Measurements from ENCODE around the gene RPA3. TPM values are rescaled to one million over a fixed set of nuclear protein-coding genes. Genes with fewer than 3 reads are reported as not detected.
A peak's percentile ranks its signal among the peaks of the same experiment; 100 is the strongest.

Gene RPA3
- total RNA-seq, 1 donor from 2014 or later: 18.2 TPM

DNA sequence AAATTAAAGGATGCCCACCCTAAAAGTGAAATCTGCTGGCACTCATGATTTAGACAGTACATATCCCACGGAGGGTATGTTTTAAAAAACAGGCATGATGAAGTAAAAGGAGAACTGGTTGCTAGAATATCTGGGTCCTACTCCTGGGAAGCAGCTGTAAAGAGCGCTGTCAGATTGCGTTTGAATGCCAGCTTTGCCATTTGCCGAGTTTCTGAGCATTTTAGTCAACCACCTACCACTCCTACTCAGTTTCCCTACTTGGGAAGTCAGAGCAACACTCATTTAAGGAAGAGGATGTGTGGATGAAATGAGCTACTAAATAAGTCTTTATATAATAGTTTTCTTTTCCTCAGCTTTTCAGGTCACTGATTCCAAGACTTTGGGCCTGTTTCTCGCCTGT, 79.0 kb downstream of the RPA3 start:
- no peak for FAIRE-seq
- TF ChIP-seq, protein P1, sequence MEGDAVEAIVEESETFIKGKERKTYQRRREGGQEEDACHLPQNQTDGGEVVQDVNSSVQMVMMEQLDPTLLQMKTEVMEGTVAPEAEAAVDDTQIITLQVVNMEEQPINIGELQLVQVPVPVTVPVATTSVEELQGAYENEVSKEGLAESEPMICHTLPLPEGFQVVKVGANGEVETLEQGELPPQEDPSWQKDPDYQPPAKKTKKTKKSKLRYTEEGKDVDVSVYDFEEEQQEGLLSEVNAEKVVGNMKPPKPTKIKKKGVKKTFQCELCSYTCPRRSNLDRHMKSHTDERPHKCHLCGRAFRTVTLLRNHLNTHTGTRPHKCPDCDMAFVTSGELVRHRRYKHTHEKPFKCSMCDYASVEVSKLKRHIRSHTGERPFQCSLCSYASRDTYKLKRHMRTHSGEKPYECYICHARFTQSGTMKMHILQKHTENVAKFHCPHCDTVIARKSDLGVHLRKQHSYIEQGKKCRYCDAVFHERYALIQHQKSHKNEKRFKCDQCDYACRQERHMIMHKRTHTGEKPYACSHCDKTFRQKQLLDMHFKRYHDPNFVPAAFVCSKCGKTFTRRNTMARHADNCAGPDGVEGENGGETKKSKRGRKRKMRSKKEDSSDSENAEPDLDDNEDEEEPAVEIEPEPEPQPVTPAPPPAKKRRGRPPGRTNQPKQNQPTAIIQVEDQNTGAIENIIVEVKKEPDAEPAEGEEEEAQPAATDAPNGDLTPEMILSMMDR (IDR thresholded peaks at IDR 0.05; ENCODE audit: insufficient read depth, low read length, severe bottlenecking): no peak
- no peaks in the 10 kb centered on the region for H3K27me3 ChIP-seq (ENCODE audit: control insufficient read depth, insufficient read depth, low read length)
- no peak for DNase-seq (ENCODE audit: low read depth)
- H3K4me3 ChIP-seq (ENCODE audit: low read depth, low read length): peak overlapping the region; percentile 88
- no peaks in the 10 kb centered on the region for H3K36me3 ChIP-seq (ENCODE audit: control insufficient read depth, insufficient read depth, low read length)

DNA sequence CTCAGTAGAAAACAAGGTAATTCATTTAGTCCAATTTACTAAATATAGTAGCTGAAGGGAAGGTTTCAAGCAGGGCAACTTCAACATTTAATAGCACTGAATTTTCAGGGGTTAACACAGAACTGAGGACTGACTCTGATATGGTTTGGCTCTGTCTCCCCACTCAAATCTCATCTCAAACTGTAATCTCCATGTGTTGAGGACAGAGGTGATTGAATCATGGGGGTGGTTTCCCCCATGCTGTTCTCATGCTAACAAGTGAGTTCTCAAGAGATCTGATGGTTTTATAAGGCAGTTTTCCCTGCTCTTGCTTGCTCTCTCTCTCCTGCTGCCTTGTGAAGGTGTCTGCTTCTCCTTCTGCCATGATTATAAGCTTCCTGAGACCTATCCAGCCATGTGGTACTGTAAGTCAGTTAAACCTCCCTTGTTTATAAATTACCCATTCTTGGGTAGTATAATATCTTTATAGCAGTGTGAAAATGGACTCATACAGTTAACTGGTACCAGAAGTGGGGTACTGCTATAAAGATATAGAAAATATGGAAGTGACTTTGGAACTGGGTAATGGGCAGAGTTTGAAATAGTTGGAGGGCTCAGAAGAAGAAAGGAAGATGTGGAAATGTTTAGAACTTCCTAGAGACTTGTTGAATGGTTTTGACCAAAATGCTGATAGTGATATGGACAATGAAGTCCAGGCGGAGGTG, 87.6 kb downstream of the RPA3 start:
- no peak for FAIRE-seq
- DNase-seq (ENCODE audit: low read depth): no peak
- Histone ChIP-seq H3K4me3 (ENCODE audit: low read depth, low read length) (no peak overlapping the region), H3K36me3 (ENCODE audit: control insufficient read depth, insufficient read depth, low read length) (no peaks in the 10 kb centered on the region), H3K27me3 (ENCODE audit: control insufficient read depth, insufficient read depth, low read length) (no peaks in the 10 kb centered on the region)
- TF ChIP-seq, protein P1 (IDR thresholded peaks at IDR 0.05; ENCODE audit: insufficient read depth, low read length, severe bottlenecking): no peak

DNA sequence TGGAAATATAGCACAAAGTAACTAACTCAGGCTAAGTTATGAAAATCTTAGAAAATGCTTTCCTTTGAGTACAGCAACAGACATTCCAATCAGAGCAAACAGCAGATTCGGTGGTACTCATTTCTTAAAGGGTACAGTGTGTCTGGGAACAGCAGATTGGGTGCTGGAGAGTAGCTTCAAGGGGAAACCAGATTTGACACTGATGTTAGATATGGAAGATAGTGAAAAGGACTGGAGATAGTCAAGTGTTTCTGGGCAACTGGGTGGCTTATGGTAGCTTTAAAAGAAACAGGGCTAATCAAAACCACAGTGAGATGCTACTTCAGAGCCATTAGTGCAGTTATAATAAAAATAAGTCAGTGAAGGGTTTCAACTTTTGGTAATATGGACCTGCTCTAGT, 89.9 kb downstream of the RPA3 start:
- H3K36me3 ChIP-seq (ENCODE audit: control insufficient read depth, insufficient read depth, low read length): no peaks in the 10 kb centered on the region
- no peak overlapping the region for H3K4me3 ChIP-seq (ENCODE audit: low read depth, low read length)
- TF ChIP-seq, protein P1 (IDR thresholded peaks at IDR 0.05; ENCODE audit: insufficient read depth, low read length, severe bottlenecking): no peak
- FAIRE-seq: no peak
- DNase-seq (ENCODE audit: low read depth): no peak
- H3K27me3 ChIP-seq (ENCODE audit: control insufficient read depth, insufficient read depth, low read length): no peaks in the 10 kb centered on the region

DNA sequence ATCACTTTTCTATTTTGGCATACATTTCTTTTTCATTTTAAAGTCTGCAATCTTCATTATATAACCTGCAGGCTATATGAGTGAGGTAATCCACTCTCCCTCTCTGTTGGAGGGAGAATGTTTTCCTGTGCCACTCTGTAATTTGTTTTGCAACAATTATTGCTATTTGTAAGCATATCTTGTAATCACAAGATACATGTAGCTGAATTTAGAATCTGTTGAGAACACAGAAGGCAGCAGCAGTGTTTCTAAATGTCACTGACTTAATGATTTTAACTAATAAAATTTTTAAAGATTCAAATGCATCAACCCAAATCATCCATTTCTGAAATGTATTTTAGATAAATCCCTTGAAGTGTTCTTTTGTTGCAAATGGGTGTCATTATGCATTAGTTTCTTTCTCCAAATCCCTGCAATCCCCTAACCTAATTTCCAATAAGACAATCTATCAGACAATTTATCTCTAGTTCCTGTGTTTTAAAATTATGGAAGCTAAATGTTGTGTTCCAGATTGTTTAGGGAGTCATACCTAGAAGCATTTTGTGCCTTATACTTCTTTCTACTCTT, 97.7 kb downstream of the RPA3 start:
- Histone ChIP-seq H3K36me3 (ENCODE audit: control insufficient read depth, insufficient read depth, low read length) (no peaks in the 10 kb centered on the region), H3K4me3 (ENCODE audit: low read depth, low read length) (no peak overlapping the region), H3K27me3 (ENCODE audit: control insufficient read depth, insufficient read depth, low read length) (no peaks in the 10 kb centered on the region)
- TF ChIP-seq, protein P1 (IDR thresholded peaks at IDR 0.05; ENCODE audit: insufficient read depth, low read length, severe bottlenecking): no peak
- no peak for FAIRE-seq
- DNase-seq (ENCODE audit: low read depth): no peak

DNA sequence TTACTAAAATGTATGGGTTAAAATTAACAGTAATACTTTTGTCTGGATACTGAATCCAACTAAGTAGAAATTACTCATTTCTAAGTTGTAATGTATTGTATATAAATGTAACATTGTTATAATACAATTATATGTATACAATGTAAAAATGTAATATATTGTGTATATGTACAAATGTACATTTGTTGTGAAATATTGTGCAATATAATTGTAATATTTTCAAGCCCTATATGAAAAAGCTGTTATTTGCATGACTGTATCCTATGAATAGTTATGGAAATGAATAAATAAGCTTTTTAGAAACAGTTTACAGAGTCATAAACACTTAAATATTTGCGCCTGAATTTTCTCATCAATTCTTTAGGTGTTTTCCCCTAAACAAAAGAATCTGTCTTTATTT, 98.2 kb downstream of the RPA3 start:
- FAIRE-seq: no peak
- no peak for DNase-seq (ENCODE audit: low read depth)
- TF ChIP-seq, protein P1 (IDR thresholded peaks at IDR 0.05; ENCODE audit: insufficient read depth, low read length, severe bottlenecking): no peak
- H3K4me3 ChIP-seq (ENCODE audit: low read depth, low read length): no peak overlapping the region
- no peaks in the 10 kb centered on the region for H3K27me3 ChIP-seq (ENCODE audit: control insufficient read depth, insufficient read depth, low read length)
- no peaks in the 10 kb centered on the region for H3K36me3 ChIP-seq (ENCODE audit: control insufficient read depth, insufficient read depth, low read length)

DNA sequence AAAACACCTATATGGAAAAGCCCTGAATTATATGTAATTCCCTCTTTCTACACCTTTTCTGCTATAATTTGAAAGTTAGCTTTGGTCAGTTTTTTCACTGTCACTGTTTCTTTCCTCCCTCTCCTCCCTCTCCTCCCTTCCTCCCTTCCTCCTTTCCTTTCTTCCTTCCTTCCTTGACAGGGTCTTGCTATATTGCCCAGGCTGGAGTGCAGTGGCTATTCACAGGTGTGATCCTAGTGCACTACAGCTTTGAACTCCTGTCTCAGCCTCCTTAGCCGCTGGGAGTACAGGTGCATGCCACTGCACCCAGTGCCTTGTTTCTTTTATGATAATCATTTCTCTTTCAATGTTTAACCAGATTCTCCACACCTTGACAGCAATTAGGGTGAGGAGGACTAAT, 100.0 kb downstream of the RPA3 start:
- TF ChIP-seq, protein P1 (IDR thresholded peaks at IDR 0.05; ENCODE audit: insufficient read depth, low read length, severe bottlenecking): no peak
- DNase-seq (ENCODE audit: low read depth) (no peak), FAIRE-seq (no peak)
- Histone ChIP-seq H3K36me3 (ENCODE audit: control insufficient read depth, insufficient read depth, low read length) (no peaks in the 10 kb centered on the region), H3K4me3 (ENCODE audit: low read depth, low read length) (no peak overlapping the region), H3K27me3 (ENCODE audit: control insufficient read depth, insufficient read depth, low read length) (no peaks in the 10 kb centered on the region)

Measured in bronchial epithelial cell (primary cell).